Measurements from ENCODE around the gene KRT31. TPM values are rescaled to one million over a fixed set of nuclear protein-coding genes. Genes with fewer than 3 reads are reported as not detected.

KRT31 gene
- total and polyA plus RNA-seq, 2 experiments from 2014 or later = not detected

DNA sequence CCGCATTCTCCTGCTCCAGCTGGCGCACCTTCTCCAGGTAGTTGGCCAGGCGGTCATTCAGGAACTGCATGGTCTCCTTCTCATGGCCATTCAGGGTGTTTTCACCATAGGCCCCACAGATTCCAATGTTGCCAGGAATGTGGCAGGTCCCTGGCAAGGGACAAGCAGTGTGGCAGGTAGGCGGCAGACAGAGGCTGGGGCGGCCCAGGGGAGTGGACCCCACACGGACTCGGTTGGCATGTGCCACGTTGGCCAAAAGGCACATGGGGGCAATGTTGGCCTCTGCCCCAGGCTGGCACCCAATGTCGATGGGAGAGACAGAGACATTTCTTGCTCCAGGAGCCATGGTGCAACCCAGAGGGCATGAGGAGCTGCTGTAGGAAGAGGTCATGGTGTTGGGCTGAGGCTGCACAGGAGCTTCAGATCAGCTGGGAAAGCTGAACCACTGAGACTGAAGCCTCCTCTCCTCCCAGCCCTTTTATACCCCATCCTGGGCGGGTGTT lies 43.2 kb upstream of the KRT31 start, which contains the start of gene KRT38:
TSS of gene KRT38 (minus strand) at position 453 of the 503 bp plus-strand sequence. CDS start at position 391, 62 bp downstream.
- Histone ChIP-seq H3K4me1 (ENCODE audit: low read depth) (no peaks in the 10 kb centered on the region), H3K27ac (no peak within 1 kb of the TSS), H3K36me3 (no peaks in the 10 kb centered on the region), H3K9me3 (ENCODE audit: low read depth) (no peaks in the 10 kb centered on the region), H3K4me3 (no peak within 1 kb of the TSS), H3K27me3 (peaks cover 54% of the 10 kb centered on the region)
- TF ChIP-seq, protein P1, sequence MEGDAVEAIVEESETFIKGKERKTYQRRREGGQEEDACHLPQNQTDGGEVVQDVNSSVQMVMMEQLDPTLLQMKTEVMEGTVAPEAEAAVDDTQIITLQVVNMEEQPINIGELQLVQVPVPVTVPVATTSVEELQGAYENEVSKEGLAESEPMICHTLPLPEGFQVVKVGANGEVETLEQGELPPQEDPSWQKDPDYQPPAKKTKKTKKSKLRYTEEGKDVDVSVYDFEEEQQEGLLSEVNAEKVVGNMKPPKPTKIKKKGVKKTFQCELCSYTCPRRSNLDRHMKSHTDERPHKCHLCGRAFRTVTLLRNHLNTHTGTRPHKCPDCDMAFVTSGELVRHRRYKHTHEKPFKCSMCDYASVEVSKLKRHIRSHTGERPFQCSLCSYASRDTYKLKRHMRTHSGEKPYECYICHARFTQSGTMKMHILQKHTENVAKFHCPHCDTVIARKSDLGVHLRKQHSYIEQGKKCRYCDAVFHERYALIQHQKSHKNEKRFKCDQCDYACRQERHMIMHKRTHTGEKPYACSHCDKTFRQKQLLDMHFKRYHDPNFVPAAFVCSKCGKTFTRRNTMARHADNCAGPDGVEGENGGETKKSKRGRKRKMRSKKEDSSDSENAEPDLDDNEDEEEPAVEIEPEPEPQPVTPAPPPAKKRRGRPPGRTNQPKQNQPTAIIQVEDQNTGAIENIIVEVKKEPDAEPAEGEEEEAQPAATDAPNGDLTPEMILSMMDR (IDR thresholded peaks at IDR 0.05; ENCODE audit: low read depth, low read length) = no peak
- DNase-seq (ENCODE audit: low read depth in 1 of 2, low spot score in 1 of 2) = no peak

DNA sequence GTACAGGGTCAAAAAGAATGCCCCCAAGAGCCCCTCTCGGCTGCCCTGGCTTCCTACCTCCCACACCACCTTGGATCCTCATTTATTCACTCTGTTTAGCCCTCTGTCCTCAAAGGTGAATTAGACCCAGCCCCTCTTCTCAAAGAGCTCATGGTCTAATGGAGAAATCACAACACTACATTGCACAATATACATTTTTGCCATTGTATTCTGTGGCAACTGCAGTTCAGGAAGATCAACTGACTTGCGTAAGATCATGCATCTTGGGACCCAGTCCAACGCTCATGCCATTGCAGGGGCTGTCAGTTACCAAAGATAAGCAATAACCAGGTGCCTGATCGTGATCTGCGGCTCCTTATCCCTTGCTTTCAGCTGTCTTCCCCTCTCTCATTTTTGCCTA lies 42.0 kb upstream of the KRT31 start:
- no peak overlapping the region for H3K4me3 ChIP-seq
- H3K27ac ChIP-seq = no peak overlapping the region
- DNase-seq (ENCODE audit: low read depth in 1 of 2, low spot score in 1 of 2) = peak in 1 of 2 donors; percentile 63
- TF ChIP-seq, protein P1 (IDR thresholded peaks at IDR 0.05; ENCODE audit: low read depth, low read length) = no peak
- H3K4me1 ChIP-seq (ENCODE audit: low read depth) = no peaks in the 10 kb centered on the region
- H3K27me3 ChIP-seq = peaks cover 49% of the 10 kb centered on the region
- no peaks in the 10 kb centered on the region for H3K9me3 ChIP-seq (ENCODE audit: low read depth)
- no peaks in the 10 kb centered on the region for H3K36me3 ChIP-seq

DNA sequence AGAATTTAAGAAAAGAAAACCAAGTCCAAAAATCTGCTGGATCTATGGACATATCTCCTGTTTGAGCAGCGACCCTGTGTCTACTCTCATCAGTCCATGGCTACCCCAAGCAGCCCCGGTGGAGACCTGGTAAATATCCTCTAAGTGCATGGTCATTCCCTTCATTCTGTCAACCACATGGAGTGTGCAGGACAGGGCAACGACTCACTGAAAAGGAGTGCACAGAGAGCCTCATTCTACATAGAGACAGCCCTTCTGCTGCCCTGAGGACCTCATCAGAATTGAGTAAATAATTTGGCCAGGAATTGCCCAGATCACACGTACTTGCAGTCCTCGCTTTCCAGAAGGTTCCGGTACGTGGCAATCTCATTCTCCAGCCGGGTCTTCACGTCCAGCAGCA lies 40.4 kb upstream of the KRT31 start:
- no peaks in the 10 kb centered on the region for H3K36me3 ChIP-seq
- peak in 1 of 2 donors; percentile 15 for DNase-seq (ENCODE audit: low read depth in 1 of 2, low spot score in 1 of 2)
- TF ChIP-seq, protein P1 (IDR thresholded peaks at IDR 0.05; ENCODE audit: low read depth, low read length) = no peak
- peaks cover 35% of the 10 kb centered on the region for H3K27me3 ChIP-seq
- no peaks in the 10 kb centered on the region for H3K9me3 ChIP-seq (ENCODE audit: low read depth)
- no peak overlapping the region for H3K4me3 ChIP-seq
- H3K27ac ChIP-seq = no peak overlapping the region
- peaks cover 7% of the 10 kb centered on the region for H3K4me1 ChIP-seq (ENCODE audit: low read depth)

DNA sequence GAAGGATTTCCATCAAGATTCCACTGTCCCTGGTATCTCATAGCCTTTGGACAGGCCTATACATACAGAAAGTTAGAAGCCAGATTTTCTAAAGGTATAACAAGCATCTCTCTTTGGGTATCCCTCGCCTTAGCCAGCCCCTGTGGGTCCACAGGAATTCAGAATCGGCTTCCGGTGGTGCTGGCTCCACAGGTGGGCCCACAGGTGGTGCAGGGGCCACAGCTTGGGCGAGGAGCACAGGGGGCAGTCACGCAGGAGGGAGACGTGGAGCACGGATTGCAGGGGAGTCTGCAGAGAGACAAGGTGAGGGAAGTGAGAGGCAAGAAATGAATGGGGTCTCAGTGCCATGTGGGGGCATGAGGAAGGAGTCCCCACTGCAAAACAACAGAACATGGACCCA lies 39.8 kb upstream of the KRT31 start:
- H3K27me3 ChIP-seq = peaks cover 29% of the 10 kb centered on the region
- no peak overlapping the region for H3K4me3 ChIP-seq
- H3K36me3 ChIP-seq = no peaks in the 10 kb centered on the region
- no peak for DNase-seq (ENCODE audit: low read depth in 1 of 2, low spot score in 1 of 2)
- TF ChIP-seq, protein P1 (IDR thresholded peaks at IDR 0.05; ENCODE audit: low read depth, low read length) = no peak
- peaks cover 7% of the 10 kb centered on the region for H3K4me1 ChIP-seq (ENCODE audit: low read depth)
- H3K9me3 ChIP-seq (ENCODE audit: low read depth) = no peaks in the 10 kb centered on the region
- no peak overlapping the region for H3K27ac ChIP-seq

DNA sequence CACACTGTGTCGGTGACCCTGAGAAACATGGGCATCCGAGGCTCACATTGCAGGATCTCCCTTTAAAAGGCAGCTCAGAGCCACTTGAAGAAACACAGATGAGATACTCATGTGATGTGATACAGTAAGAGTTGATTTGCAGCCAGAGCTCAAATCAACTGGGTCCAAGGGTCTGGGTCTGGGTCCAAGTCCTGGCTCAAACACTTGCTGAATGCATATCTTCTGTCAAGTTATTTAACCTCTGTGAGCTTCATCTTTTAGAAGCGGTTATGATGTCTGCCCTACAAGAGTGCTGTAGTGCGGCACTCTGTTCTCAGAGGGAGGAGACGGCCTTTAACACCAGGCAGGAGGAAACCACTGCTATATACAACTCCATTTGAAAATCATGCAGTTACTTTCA lies 37.0 kb upstream of the KRT31 start:
- TF ChIP-seq, protein P1 (IDR thresholded peaks at IDR 0.05; ENCODE audit: low read depth, low read length) = no peak
- H3K9me3 ChIP-seq (ENCODE audit: low read depth) = no peaks in the 10 kb centered on the region
- no peak overlapping the region for H3K27ac ChIP-seq
- peaks cover 19% of the 10 kb centered on the region for H3K27me3 ChIP-seq
- H3K4me3 ChIP-seq = no peak overlapping the region
- DNase-seq (ENCODE audit: low read depth in 1 of 2, low spot score in 1 of 2) = peak in 1 of 2 donors; percentile 38
- H3K4me1 ChIP-seq (ENCODE audit: low read depth) = peaks cover 7% of the 10 kb centered on the region
- no peaks in the 10 kb centered on the region for H3K36me3 ChIP-seq

Measured in cardiac muscle cell (in vitro differentiated cells and primary cell).